ENCODE data around the gene GHSR.

The GHSR gene

GRCh38 chr3:172411478-172411947 lies 36.7 kb downstream of the GHSR start:
- no peak overlapping the region for H3K9ac ChIP-seq (ENCODE audit: low read length)
- no peaks in the 10 kb centered on the region for H3K4me1 ChIP-seq (ENCODE audit: control insufficient read depth, insufficient read depth, low read length)
- no peaks in the 10 kb centered on the region for H3K9me3 ChIP-seq (ENCODE audit: control insufficient read depth, low read length)
- H3K4me3 ChIP-seq (ENCODE audit: low read length) = no peak overlapping the region
- H3K27me3 ChIP-seq (ENCODE audit: control insufficient read depth, insufficient read depth, low read length) = peaks cover 7% of the 10 kb centered on the region
- H3K36me3 ChIP-seq (ENCODE audit: control insufficient read depth, insufficient read depth, low read length) = no peaks in the 10 kb centered on the region

DNA sequence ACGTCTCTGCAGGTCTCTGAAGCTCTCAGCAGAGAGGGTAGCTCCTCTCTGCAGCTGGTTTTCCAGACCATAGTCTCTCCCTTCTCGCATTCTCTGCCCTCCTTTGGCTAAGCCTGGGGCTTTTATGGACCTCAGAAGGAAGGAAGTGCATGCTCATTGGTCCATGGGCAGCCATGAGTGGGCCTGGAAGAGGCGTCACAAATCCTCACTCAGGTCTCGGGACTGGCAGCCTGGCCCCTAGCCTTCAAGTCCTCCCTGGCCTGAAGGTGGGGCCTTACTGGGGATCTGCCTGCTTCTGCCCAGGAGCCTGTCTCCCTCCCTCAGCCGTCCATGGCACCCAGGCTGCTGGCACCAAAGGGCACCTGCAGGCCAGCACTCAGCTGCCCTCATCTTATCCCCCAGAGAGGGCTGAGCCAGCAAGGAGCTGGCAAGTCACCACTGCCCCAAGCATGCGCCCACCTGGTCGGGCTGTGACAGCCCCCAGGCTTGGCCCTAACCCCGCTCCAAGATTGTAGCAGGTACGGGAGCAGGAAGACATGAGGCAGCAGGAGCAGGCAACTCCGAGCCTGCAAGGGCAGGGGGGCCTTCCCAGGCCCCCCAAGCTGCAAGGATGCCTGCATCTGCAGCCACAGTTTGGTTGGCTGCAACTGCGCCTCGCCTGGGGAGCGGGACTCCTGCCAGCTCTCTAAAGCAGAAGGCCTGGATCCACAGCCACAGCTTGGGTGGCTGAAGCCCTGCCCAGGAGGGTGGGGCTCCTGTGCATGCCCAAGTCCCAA lies 37.4 kb downstream of the GHSR start:
- Histone ChIP-seq H3K9ac (ENCODE audit: low read length) (no peak overlapping the region), H3K4me1 (ENCODE audit: control insufficient read depth, insufficient read depth, low read length) (no peaks in the 10 kb centered on the region), H3K36me3 (ENCODE audit: control insufficient read depth, insufficient read depth, low read length) (no peaks in the 10 kb centered on the region), H3K9me3 (ENCODE audit: control insufficient read depth, low read length) (no peaks in the 10 kb centered on the region), H3K4me3 (ENCODE audit: low read length) (no peak overlapping the region), H3K27me3 (ENCODE audit: control insufficient read depth, insufficient read depth, low read length) (peaks cover 6% of the 10 kb centered on the region)

GRCh38 chr3:172407872-172408271 lies 40.4 kb downstream of the GHSR start:
- no peaks in the 10 kb centered on the region for H3K4me1 ChIP-seq (ENCODE audit: control insufficient read depth, insufficient read depth, low read length)
- H3K9me3 ChIP-seq (ENCODE audit: control insufficient read depth, low read length) = no peaks in the 10 kb centered on the region
- no peak overlapping the region for H3K4me3 ChIP-seq (ENCODE audit: low read length)
- H3K36me3 ChIP-seq (ENCODE audit: control insufficient read depth, insufficient read depth, low read length) = no peaks in the 10 kb centered on the region
- no peak overlapping the region for H3K9ac ChIP-seq (ENCODE audit: low read length)
- H3K27me3 ChIP-seq (ENCODE audit: control insufficient read depth, insufficient read depth, low read length) = peaks cover 6% of the 10 kb centered on the region

DNA sequence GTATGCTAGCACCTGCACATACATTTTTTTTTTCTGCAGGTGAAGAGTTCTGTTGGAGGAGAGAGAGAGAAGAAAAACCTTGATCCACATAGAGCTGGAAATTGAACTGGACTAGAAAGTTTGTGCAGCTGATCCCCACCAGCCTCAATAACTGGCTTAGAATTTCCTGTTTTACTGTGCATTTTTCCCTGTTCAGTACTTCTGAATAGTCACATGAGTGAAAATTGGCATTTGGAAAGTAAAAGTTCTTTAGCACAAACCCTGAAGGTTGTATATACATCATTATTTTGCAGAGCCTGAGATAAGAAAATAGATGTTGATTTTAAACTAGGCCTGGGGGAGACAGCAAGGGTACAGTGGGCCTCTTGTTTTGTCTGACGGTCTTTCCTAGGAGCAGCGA lies 42.3 kb downstream of the GHSR start:
- Histone ChIP-seq H3K4me3 (ENCODE audit: low read length) (no peak overlapping the region), H3K27me3 (ENCODE audit: control insufficient read depth, insufficient read depth, low read length) (peaks cover 4% of the 10 kb centered on the region), H3K9ac (ENCODE audit: low read length) (no peak overlapping the region)

DNA sequence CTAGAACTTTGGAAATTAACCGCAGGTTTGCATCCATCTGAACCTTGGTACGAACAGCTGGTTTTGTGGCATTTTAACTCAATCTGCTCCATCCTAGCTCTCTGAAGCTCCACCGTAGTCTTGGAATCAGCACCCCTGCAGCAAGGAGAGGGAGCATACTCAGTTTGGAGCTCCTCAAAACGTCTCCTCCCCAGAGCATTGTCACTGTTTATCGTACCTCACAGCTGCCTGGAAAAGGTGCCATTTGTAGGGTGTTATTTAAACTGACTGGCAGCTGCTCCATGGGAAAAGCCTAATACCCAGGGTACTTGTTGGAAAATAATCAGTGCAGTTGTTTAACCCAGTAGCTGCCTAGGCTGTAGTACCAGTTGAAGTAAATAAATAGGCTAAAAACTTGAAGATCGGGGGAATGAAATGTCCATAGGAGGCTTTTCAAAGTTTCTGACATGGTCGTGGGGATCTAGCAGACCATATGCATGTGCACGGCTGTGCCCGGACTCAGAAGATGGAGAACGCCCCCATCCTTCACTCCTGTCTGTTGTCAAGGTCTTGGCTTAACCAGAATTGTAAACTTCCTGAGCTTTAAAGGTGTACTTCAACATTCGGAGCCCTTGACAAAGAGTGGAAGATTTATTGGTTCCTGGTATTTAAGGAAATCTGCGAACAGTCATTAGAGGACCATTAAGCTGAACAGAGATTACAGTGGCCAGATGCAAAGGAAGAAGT lies 43.9 kb downstream of the GHSR start:
- H3K4me1 ChIP-seq (ENCODE audit: control insufficient read depth, insufficient read depth, low read length) = no peaks in the 10 kb centered on the region
- H3K9me3 ChIP-seq (ENCODE audit: control insufficient read depth, low read length) = no peaks in the 10 kb centered on the region
- H3K9ac ChIP-seq (ENCODE audit: low read length) = no peak overlapping the region
- no peaks in the 10 kb centered on the region for H3K36me3 ChIP-seq (ENCODE audit: control insufficient read depth, insufficient read depth, low read length)
- no peaks in the 10 kb centered on the region for H3K27me3 ChIP-seq (ENCODE audit: control insufficient read depth, insufficient read depth, low read length)
- no peak overlapping the region for H3K4me3 ChIP-seq (ENCODE audit: low read length)

More for the DNA sequence above, 42.3 kb downstream of the GHSR start:
- no peaks in the 10 kb centered on the region for H3K9me3 ChIP-seq (ENCODE audit: control insufficient read depth, low read length)
- no peaks in the 10 kb centered on the region for H3K36me3 ChIP-seq (ENCODE audit: control insufficient read depth, insufficient read depth, low read length)
- no peaks in the 10 kb centered on the region for H3K4me1 ChIP-seq (ENCODE audit: control insufficient read depth, insufficient read depth, low read length)

DNA sequence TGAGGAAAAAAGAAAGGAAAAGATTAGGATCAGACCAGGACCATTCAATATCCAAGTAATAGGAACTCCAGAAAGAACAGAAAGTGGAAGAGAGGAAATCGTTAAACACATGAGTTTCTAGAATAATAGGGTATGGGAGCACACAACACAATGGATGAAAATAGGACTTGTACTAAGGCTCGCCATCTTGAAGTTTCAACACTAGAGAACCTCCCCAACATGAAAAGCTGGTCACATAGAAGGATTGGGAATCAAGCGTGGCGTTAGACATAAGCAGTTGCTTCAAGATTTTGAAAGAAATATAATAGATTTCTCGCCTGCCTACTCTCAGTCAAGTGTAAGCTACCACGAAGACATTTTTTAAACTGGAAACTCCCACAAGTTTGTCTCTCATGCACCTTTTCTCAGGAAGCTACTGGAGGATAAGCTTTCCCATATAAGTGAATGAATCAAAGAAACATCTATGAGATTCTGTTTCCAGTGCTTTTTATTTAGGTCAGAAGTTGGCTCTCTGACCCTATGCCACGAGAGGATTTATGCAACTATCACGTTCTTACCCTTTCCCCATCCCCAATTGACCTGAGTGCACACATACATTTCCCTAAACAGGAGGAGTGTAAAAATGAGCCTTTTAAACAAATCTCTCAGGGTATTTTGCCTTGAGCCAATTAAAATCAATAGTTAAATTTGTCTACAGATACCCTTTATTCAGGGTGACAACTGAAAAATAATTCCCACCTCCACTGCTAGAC lies 45.2 kb downstream of the GHSR start:
- H3K9ac ChIP-seq (ENCODE audit: low read length) = no peak overlapping the region
- H3K4me1 ChIP-seq (ENCODE audit: control insufficient read depth, insufficient read depth, low read length) = peaks cover 5% of the 10 kb centered on the region
- H3K36me3 ChIP-seq (ENCODE audit: control insufficient read depth, insufficient read depth, low read length) = no peaks in the 10 kb centered on the region
- no peaks in the 10 kb centered on the region for H3K9me3 ChIP-seq (ENCODE audit: control insufficient read depth, low read length)
- H3K27me3 ChIP-seq (ENCODE audit: control insufficient read depth, insufficient read depth, low read length) = no peaks in the 10 kb centered on the region
- H3K4me3 ChIP-seq (ENCODE audit: low read length) = no peak overlapping the region

DNA sequence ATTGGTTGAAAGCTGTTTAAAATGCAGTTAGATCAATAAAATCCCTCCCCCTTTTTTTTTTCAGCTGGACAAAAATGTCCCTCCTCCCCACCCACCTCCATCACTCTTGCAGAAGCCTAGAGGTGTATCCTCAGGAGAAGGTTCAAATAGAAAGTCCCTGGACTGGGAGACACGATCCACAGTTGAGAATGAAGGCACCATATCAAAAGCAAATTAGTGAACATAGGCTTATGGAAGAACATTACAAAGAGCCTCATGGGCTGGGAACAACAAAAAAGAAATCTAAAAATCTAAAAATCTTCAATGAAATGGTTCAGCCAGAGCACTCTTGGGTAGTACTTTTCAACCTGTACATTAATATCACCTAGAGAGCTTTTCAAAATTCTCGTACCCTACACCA lies 46.2 kb downstream of the GHSR start:
- no peak overlapping the region for H3K4me3 ChIP-seq (ENCODE audit: low read length)
- no peaks in the 10 kb centered on the region for H3K9me3 ChIP-seq (ENCODE audit: control insufficient read depth, low read length)
- peaks cover 5% of the 10 kb centered on the region for H3K4me1 ChIP-seq (ENCODE audit: control insufficient read depth, insufficient read depth, low read length)
- no peaks in the 10 kb centered on the region for H3K27me3 ChIP-seq (ENCODE audit: control insufficient read depth, insufficient read depth, low read length)
- no peaks in the 10 kb centered on the region for H3K36me3 ChIP-seq (ENCODE audit: control insufficient read depth, insufficient read depth, low read length)
- no peak overlapping the region for H3K9ac ChIP-seq (ENCODE audit: low read length)

GRCh38 chr3:172398484-172398883 lies 49.8 kb downstream of the GHSR start:
- Histone ChIP-seq H3K9ac (ENCODE audit: low read length) (no peak overlapping the region), H3K4me1 (ENCODE audit: control insufficient read depth, insufficient read depth, low read length) (peaks cover 5% of the 10 kb centered on the region), H3K4me3 (ENCODE audit: low read length) (no peak overlapping the region), H3K9me3 (ENCODE audit: control insufficient read depth, low read length) (no peaks in the 10 kb centered on the region), H3K36me3 (ENCODE audit: control insufficient read depth, insufficient read depth, low read length) (no peaks in the 10 kb centered on the region), H3K27me3 (ENCODE audit: control insufficient read depth, insufficient read depth, low read length) (no peaks in the 10 kb centered on the region)

- Histone ChIP-seq H3K4me1 (ENCODE audit: control insufficient read depth, insufficient read depth, low read length) (peaks cover 5% of the 10 kb centered on the region), H3K4me3 (ENCODE audit: low read length) (no peak overlapping the region), H3K9ac (ENCODE audit: low read length) (no peak overlapping the region), H3K27me3 (ENCODE audit: control insufficient read depth, insufficient read depth, low read length) (no peaks in the 10 kb centered on the region), H3K9me3 (ENCODE audit: control insufficient read depth, low read length) (no peaks in the 10 kb centered on the region), H3K36me3 (ENCODE audit: control insufficient read depth, insufficient read depth, low read length) (no peaks in the 10 kb centered on the region)
Measured at GRCh38 chr3:172397716-172398405, 50.4 kb downstream of the GHSR start.

GRCh38 chr3:172396400-172396799 lies 51.9 kb downstream of the GHSR start:
- H3K4me3 ChIP-seq (ENCODE audit: low read length) = no peak overlapping the region
- H3K36me3 ChIP-seq (ENCODE audit: control insufficient read depth, insufficient read depth, low read length) = no peaks in the 10 kb centered on the region
- no peaks in the 10 kb centered on the region for H3K27me3 ChIP-seq (ENCODE audit: control insufficient read depth, insufficient read depth, low read length)
- H3K9me3 ChIP-seq (ENCODE audit: control insufficient read depth, low read length) = no peaks in the 10 kb centered on the region
- peaks cover 6% of the 10 kb centered on the region for H3K4me1 ChIP-seq (ENCODE audit: control insufficient read depth, insufficient read depth, low read length)
- H3K9ac ChIP-seq (ENCODE audit: low read length) = no peak overlapping the region

DNA sequence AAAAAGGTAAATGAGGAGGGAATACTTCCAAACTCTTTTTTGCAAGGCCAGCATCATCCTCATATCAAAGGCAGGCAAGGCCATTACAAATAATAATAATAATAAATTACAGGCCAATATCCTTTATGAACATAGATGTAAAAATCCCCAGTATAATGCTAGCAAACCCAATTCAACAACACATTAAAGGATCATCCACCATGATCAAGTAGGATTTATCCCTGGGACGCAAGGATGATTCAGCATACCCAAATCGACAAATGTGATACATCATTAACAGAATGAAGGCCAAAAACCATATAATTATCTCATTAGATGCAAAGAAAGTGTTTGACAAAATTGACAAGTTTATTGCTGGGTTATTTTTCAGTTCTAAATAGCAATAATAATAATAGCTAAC lies 53.6 kb downstream of the GHSR start:
- H3K9me3 ChIP-seq (ENCODE audit: control insufficient read depth, low read length) = no peaks in the 10 kb centered on the region

More for the DNA sequence above, 53.6 kb downstream of the GHSR start:
- Histone ChIP-seq H3K4me1 (ENCODE audit: control insufficient read depth, insufficient read depth, low read length) (peaks cover 15% of the 10 kb centered on the region), H3K9ac (ENCODE audit: low read length) (no peak overlapping the region), H3K4me3 (ENCODE audit: low read length) (no peak overlapping the region), H3K36me3 (ENCODE audit: control insufficient read depth, insufficient read depth, low read length) (no peaks in the 10 kb centered on the region), H3K27me3 (ENCODE audit: control insufficient read depth, insufficient read depth, low read length) (no peaks in the 10 kb centered on the region)

Data from mucosa of stomach (tissue), 1 donor.